Prostate gland (tissue), 2 donors: ENCODE measurements around the gene C21orf58.

Source experiments
- POLR2A ChIP-seq: fragments of 450-650 bp; IDR thresholded peaks from one replicate; pipeline ENCODE4 v1.6.1; 2016; ENCODE audit warnings: antibody characterized with exemption, mild to moderate bottlenecking
- POLR2AphosphoS5 ChIP-seq: sonication (generic); formaldehyde crosslinking; IDR thresholded peaks from one replicate; pipeline ENCODE4 v1.6.1; 2017; ENCODE audit warnings: antibody characterized with exemption
- TF ChIP-seq, protein P1 (sequence below), 4 experiments: fragments of 200-600 bp in 2 of 4; fragments of 450-650 bp in 2 of 4; sonication (generic) in 2 of 4; IDR thresholded peaks; 1 replicate in 3 of 4; 2 replicates in 1 of 4; pipeline ENCODE4 v1.5.1; 2016 to 2019; ENCODE audit warnings: antibody characterized with exemption in 4 of 4, mild to moderate bottlenecking in 2 of 4, moderate library complexity in 2 of 4

DNA sequence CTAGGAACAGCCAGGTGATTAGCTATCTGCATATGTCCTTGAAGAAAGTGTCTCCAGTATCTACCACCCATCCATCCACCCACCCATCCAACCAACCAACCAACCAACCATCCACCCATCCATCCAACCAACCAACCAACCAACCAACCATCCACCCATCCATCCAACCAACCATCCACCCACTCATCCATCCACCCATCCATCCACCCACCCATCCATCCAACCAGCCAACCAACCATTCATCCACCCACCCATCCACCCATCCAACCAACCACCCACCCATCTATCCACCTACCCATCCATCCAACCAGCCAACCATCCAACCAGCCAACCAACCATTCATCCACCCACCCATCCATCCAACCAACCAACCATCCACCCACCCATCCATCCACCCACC is 12.1 kb downstream of the C21orf58 start:
- TF ChIP-seq, protein P1, sequence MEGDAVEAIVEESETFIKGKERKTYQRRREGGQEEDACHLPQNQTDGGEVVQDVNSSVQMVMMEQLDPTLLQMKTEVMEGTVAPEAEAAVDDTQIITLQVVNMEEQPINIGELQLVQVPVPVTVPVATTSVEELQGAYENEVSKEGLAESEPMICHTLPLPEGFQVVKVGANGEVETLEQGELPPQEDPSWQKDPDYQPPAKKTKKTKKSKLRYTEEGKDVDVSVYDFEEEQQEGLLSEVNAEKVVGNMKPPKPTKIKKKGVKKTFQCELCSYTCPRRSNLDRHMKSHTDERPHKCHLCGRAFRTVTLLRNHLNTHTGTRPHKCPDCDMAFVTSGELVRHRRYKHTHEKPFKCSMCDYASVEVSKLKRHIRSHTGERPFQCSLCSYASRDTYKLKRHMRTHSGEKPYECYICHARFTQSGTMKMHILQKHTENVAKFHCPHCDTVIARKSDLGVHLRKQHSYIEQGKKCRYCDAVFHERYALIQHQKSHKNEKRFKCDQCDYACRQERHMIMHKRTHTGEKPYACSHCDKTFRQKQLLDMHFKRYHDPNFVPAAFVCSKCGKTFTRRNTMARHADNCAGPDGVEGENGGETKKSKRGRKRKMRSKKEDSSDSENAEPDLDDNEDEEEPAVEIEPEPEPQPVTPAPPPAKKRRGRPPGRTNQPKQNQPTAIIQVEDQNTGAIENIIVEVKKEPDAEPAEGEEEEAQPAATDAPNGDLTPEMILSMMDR (IDR thresholded peaks at IDR 0.05), result no peak
- TF ChIP-seq POLR2AphosphoS5 (no peak), POLR2A (no peak)
